ENCODE results near the gene NOL4L.

- no peak for TF ChIP-seq POLR2A (IDR thresholded peaks at IDR 0.05)
- TF ChIP-seq, protein P1, sequence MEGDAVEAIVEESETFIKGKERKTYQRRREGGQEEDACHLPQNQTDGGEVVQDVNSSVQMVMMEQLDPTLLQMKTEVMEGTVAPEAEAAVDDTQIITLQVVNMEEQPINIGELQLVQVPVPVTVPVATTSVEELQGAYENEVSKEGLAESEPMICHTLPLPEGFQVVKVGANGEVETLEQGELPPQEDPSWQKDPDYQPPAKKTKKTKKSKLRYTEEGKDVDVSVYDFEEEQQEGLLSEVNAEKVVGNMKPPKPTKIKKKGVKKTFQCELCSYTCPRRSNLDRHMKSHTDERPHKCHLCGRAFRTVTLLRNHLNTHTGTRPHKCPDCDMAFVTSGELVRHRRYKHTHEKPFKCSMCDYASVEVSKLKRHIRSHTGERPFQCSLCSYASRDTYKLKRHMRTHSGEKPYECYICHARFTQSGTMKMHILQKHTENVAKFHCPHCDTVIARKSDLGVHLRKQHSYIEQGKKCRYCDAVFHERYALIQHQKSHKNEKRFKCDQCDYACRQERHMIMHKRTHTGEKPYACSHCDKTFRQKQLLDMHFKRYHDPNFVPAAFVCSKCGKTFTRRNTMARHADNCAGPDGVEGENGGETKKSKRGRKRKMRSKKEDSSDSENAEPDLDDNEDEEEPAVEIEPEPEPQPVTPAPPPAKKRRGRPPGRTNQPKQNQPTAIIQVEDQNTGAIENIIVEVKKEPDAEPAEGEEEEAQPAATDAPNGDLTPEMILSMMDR (IDR thresholded peaks at IDR 0.05), result no peak
Observed at GRCh38 chr20:32535953-32536823, 48.9 kb downstream of the NOL4L start.

Data from thyroid gland (tissue), 4 donors.